ENCODE measurements around the gene FAM187B. TPM values are rescaled to one million over a fixed set of nuclear protein-coding genes. Genes with fewer than 3 reads are reported as not detected.

FAM187B gene
- total RNA-seq, 2 donors from 2014 or later: not detected

- Histone ChIP-seq H3K9ac (ENCODE audit: extremely low read depth, low read length, poor library complexity, severe bottlenecking) (peak overlapping the region; percentile 67), H3K4me1 (ENCODE audit: control insufficient read depth, insufficient read depth, low read length) (no peaks in the 10 kb centered on the region), H3K36me3 (ENCODE audit: control insufficient read depth, insufficient read depth, low read length) (peaks cover 64% of the 10 kb centered on the region), H3K9me3 (ENCODE audit: control insufficient read depth, low read length) (no peaks in the 10 kb centered on the region), H3K27ac (ENCODE audit: low read depth, low read length) (no peak overlapping the region), H3K4me3 (ENCODE audit: low read length) (peak overlapping the region; percentile 86), H3K27me3 (ENCODE audit: control insufficient read depth, insufficient read depth, low read length, poor library complexity, severe bottlenecking) (no peaks in the 10 kb centered on the region)
- H3K9me3 Mint-ChIP-seq: no peaks in the 10 kb centered on the region
- H3K4me3 Mint-ChIP-seq: peak overlapping the region; percentile 75
- H3K27me3 Mint-ChIP-seq (ENCODE audit: insufficient read depth): no peaks in the 10 kb centered on the region
- 79 to 81% methylated on average over 23 to 39 of the region's 39 CpGs for WGBS, 2 experiments (ENCODE audit: insufficient coverage in 1 of 2, insufficient read length in 1 of 2)
- DNase-seq: peak; percentile 63
- TF ChIP-seq CTCF (conservative IDR thresholded peaks at IDR 0.05): no peak
- no peak overlapping the region for H3K27ac Mint-ChIP-seq
- H3K4me1 Mint-ChIP-seq: peaks cover 10% of the 10 kb centered on the region
- peaks cover 53% of the 10 kb centered on the region for H3K36me3 Mint-ChIP-seq (ENCODE audit: low read depth)
Observed at GRCh38 chr19:35266520-35267352, 38.2 kb upstream of the FAM187B start.

- peaks cover 13% of the 10 kb centered on the region for H3K4me1 Mint-ChIP-seq
- H3K4me3 ChIP-seq (ENCODE audit: low read length): no peak overlapping the region
- no peaks in the 10 kb centered on the region for H3K4me1 ChIP-seq (ENCODE audit: control insufficient read depth, insufficient read depth, low read length)
- H3K27me3 Mint-ChIP-seq (ENCODE audit: insufficient read depth): no peaks in the 10 kb centered on the region
- H3K9me3 Mint-ChIP-seq: no peaks in the 10 kb centered on the region
- no peak overlapping the region for H3K27ac ChIP-seq (ENCODE audit: low read depth, low read length)
- peak; percentile 49 for DNase-seq
- no peak overlapping the region for H3K9ac ChIP-seq (ENCODE audit: extremely low read depth, low read length, poor library complexity, severe bottlenecking)
- TF ChIP-seq CTCF (conservative IDR thresholded peaks at IDR 0.05): no peak
- peaks cover 64% of the 10 kb centered on the region for H3K36me3 ChIP-seq (ENCODE audit: control insufficient read depth, insufficient read depth, low read length)
- H3K27ac Mint-ChIP-seq: peak overlapping the region; percentile 69
- peaks cover 50% of the 10 kb centered on the region for H3K36me3 Mint-ChIP-seq (ENCODE audit: low read depth)
- no peaks in the 10 kb centered on the region for H3K9me3 ChIP-seq (ENCODE audit: control insufficient read depth, low read length)
- no peaks in the 10 kb centered on the region for H3K27me3 ChIP-seq (ENCODE audit: control insufficient read depth, insufficient read depth, low read length, poor library complexity, severe bottlenecking)
- 98% methylated on average over 6 to 10 of the region's 10 CpGs for WGBS, 2 experiments (ENCODE audit: insufficient coverage in 1 of 2, insufficient read length in 1 of 2)
- peak overlapping the region; percentile 75 for H3K4me3 Mint-ChIP-seq
Observed at GRCh38 chr19:35265900-35266519, 37.5 kb upstream of the FAM187B start.

GRCh38 chr19:35265126-35265899 is 36.8 kb upstream of the FAM187B start:
- TF ChIP-seq CTCF (conservative IDR thresholded peaks at IDR 0.05): no peak
- no peaks in the 10 kb centered on the region for H3K27me3 Mint-ChIP-seq (ENCODE audit: insufficient read depth)
- H3K4me1 Mint-ChIP-seq: peaks cover 15% of the 10 kb centered on the region
- WGBS, 2 experiments (ENCODE audit: insufficient coverage in 1 of 2, insufficient read length in 1 of 2): 89 to 96% methylated on average over 6 of the region's 6 CpGs
- H3K36me3 Mint-ChIP-seq (ENCODE audit: low read depth): peaks cover 48% of the 10 kb centered on the region
- Histone ChIP-seq H3K27ac (ENCODE audit: low read depth, low read length) (no peak overlapping the region), H3K9me3 (ENCODE audit: control insufficient read depth, low read length) (no peaks in the 10 kb centered on the region), H3K36me3 (ENCODE audit: control insufficient read depth, insufficient read depth, low read length) (peaks cover 63% of the 10 kb centered on the region), H3K4me1 (ENCODE audit: control insufficient read depth, insufficient read depth, low read length) (no peaks in the 10 kb centered on the region), H3K4me3 (ENCODE audit: low read length) (no peak overlapping the region), H3K9ac (ENCODE audit: extremely low read depth, low read length, poor library complexity, severe bottlenecking) (no peak overlapping the region), H3K27me3 (ENCODE audit: control insufficient read depth, insufficient read depth, low read length, poor library complexity, severe bottlenecking) (no peaks in the 10 kb centered on the region)
- H3K27ac Mint-ChIP-seq: peak overlapping the region; percentile 69
- no peaks in the 10 kb centered on the region for H3K9me3 Mint-ChIP-seq
- H3K4me3 Mint-ChIP-seq: peak overlapping the region; percentile 75
- peak; percentile 49 for DNase-seq
